Measurements from ENCODE around the gene COX6A1. TPM values are rescaled to one million over a fixed set of nuclear protein-coding genes. Genes with fewer than 3 reads are reported as not detected.

COX6A1 gene
- total and polyA plus RNA-seq, 2 donors from 2014 or later = 331 to 1,697 TPM

- Histone ChIP-seq H3K36me3 (ENCODE audit: control insufficient read depth in 2 of 3, insufficient read depth in 3 of 3, low read length in 3 of 3) (peaks cover 0 to 11% (median 5%) of the 10 kb centered on the region in 3 donors), H3K27me3 (ENCODE audit: control insufficient read depth, insufficient read depth, low read length) (no peaks in the 10 kb centered on the region), H3K4me3 (ENCODE audit: low read length in 3 of 3) (peak overlapping the region; percentile 87 to 92 (median 88)), H3K4me1 (ENCODE audit: control insufficient read depth in 2 of 3, insufficient read depth in 2 of 3, low read depth in 1 of 3, low read length in 3 of 3) (peaks cover 0 to 5% (median 4%) of the 10 kb centered on the region in 3 donors), H3K27ac (ENCODE audit: low read depth in 2 of 2, low read length in 2 of 2) (peak overlapping the region; percentile 68 to 81), H3K9ac (ENCODE audit: low read length in 3 of 3) (peak overlapping the region; percentile 76 to 86 (median 82)), H3K9me3 (ENCODE audit: control insufficient read depth in 2 of 3, insufficient read depth in 1 of 3, low read length in 3 of 3) (no peaks in the 10 kb centered on the region)
- no peak for TF ChIP-seq CTCF (IDR thresholded peaks at IDR 0.05; ENCODE audit: borderline replicate concordance, extremely low read depth, insufficient read depth)
- intact Hi-C loops (cut with DNase I) = no loop called here
- FAIRE-seq (no peak), DNase-seq (no peak)
Observed at GRCh38 chr12:120438495-120439198, 734 bp downstream of the COX6A1 start.

GRCh38 chr12:120439646-120440247, 1.8 kb downstream of the COX6A1 start:
- Histone ChIP-seq H3K27ac (ENCODE audit: low read depth in 2 of 2, low read length in 2 of 2) (no peak overlapping the region), H3K4me3 (ENCODE audit: low read length in 3 of 3) (peak overlapping the region in 1 of 3 donors; percentile 10), H3K4me1 (ENCODE audit: control insufficient read depth in 2 of 3, insufficient read depth in 2 of 3, low read depth in 1 of 3, low read length in 3 of 3) (peaks cover 0 to 5% (median 4%) of the 10 kb centered on the region in 3 donors), H3K9ac (ENCODE audit: low read length in 3 of 3) (no peak overlapping the region), H3K36me3 (ENCODE audit: control insufficient read depth in 2 of 3, insufficient read depth in 3 of 3, low read length in 3 of 3) (peaks cover 6 to 15% (median 12%) of the 10 kb centered on the region in 3 donors), H3K27me3 (ENCODE audit: control insufficient read depth, insufficient read depth, low read length) (no peaks in the 10 kb centered on the region), H3K9me3 (ENCODE audit: control insufficient read depth in 2 of 3, insufficient read depth in 1 of 3, low read length in 3 of 3) (no peaks in the 10 kb centered on the region)
- FAIRE-seq (no peak), DNase-seq (peak in 4 of 5 donors; percentile 67 to 77 (median 72))
- TF ChIP-seq CTCF (IDR thresholded peaks at IDR 0.05; ENCODE audit: borderline replicate concordance, extremely low read depth, insufficient read depth) = peak; percentile 41
- intact Hi-C loops (cut with DNase I) = no loop called here

GRCh38 chr12:120444676-120445075, 6.8 kb downstream of the COX6A1 start:
- no peak for TF ChIP-seq CTCF (IDR thresholded peaks at IDR 0.05; ENCODE audit: borderline replicate concordance, extremely low read depth, insufficient read depth)
- Histone ChIP-seq H3K4me3 (ENCODE audit: low read length in 3 of 3) (no peak overlapping the region), H3K9me3 (ENCODE audit: control insufficient read depth in 2 of 3, insufficient read depth in 1 of 3, low read length in 3 of 3) (no peaks in the 10 kb centered on the region), H3K36me3 (ENCODE audit: control insufficient read depth in 2 of 3, insufficient read depth in 3 of 3, low read length in 3 of 3) (peaks cover 6 to 15% (median 12%) of the 10 kb centered on the region in 3 donors), H3K27ac (ENCODE audit: low read depth in 2 of 2, low read length in 2 of 2) (no peak overlapping the region), H3K27me3 (ENCODE audit: control insufficient read depth, insufficient read depth, low read length) (no peaks in the 10 kb centered on the region), H3K4me1 (ENCODE audit: control insufficient read depth in 2 of 3, insufficient read depth in 2 of 3, low read depth in 1 of 3, low read length in 3 of 3) (peaks cover 3 to 11% (median 8%) of the 10 kb centered on the region in 3 donors), H3K9ac (ENCODE audit: low read length in 3 of 3) (no peak overlapping the region)
- intact Hi-C loops (cut with DNase I) = no loop called here
- no peak for DNase-seq
- FAIRE-seq = no peak

Measured in kidney (tissue), 14 donors.